Loucy (cell line): ENCODE measurements around the gene NPHP4.

ENCODE experiments used
- EZH2phosphoT487 ChIP-seq: fragments of 200-600 bp; IDR thresholded peaks from 2 replicates; pipeline ENCODE4 v1.6.1; 2018; ENCODE audit warnings: antibody characterized with exemption, mild to moderate bottlenecking, moderate library complexity, borderline replicate concordance
- TF ChIP-seq, protein P1 (sequence below): fragments of 200-600 bp; sonication (generic); conservative IDR thresholded peaks from 2 replicates; pipeline ENCODE4 v1.5.1; 2014; ENCODE audit warnings: mild to moderate bottlenecking, antibody characterized with exemption, low read length

DNA sequence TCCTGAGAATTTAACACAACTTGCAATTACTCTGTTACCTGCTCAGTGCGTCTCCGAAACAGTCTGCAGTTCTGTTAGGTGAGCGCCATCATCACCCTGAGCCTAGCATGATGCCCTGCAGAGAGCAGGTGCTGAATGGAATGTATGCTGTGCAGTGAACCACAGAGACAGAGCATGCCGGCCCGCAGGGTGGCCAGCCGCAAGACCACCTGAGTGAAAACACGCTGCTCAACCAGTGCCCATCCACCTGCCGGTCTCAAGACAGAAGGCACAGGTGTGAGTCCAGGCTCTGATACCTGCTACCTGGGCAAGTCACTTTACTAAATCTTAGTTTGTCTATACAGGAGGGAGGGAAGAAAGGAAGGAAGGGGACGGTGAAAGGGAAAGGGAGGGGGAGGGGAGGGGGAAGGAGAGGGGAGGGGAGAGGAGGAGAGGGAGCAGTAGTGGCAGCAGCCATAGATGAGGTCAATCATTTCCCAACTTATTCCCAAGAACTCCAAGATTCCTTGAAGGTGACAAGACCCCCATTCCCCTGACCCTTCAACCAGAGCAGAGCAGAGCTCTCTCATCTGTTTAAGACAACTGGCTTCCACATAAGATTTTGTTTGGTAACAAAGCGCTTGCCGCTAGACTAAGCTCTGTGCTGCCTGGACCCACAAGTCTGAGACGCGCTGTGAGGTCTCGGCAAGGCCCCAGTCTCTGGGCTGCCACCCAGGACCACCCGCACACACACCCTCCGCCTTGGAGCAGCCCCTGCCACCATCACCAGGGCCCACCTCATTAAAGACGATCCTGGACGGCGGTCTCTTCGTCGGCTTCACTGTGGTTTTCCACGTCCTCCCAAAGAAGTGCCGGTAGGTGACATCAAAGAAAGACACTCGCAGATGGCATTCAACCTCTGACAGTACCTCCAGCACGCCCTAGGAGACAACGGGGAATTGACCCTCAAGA is 14.5 kb downstream of the NPHP4 start:
- TF ChIP-seq, protein P1, sequence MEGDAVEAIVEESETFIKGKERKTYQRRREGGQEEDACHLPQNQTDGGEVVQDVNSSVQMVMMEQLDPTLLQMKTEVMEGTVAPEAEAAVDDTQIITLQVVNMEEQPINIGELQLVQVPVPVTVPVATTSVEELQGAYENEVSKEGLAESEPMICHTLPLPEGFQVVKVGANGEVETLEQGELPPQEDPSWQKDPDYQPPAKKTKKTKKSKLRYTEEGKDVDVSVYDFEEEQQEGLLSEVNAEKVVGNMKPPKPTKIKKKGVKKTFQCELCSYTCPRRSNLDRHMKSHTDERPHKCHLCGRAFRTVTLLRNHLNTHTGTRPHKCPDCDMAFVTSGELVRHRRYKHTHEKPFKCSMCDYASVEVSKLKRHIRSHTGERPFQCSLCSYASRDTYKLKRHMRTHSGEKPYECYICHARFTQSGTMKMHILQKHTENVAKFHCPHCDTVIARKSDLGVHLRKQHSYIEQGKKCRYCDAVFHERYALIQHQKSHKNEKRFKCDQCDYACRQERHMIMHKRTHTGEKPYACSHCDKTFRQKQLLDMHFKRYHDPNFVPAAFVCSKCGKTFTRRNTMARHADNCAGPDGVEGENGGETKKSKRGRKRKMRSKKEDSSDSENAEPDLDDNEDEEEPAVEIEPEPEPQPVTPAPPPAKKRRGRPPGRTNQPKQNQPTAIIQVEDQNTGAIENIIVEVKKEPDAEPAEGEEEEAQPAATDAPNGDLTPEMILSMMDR: no peak
- no peak for TF ChIP-seq EZH2phosphoT487
